ENCODE data around the gene B4GALT3.
A peak's percentile ranks its signal among the peaks of the same experiment; 100 is the strongest.

B4GALT3 gene

DNA sequence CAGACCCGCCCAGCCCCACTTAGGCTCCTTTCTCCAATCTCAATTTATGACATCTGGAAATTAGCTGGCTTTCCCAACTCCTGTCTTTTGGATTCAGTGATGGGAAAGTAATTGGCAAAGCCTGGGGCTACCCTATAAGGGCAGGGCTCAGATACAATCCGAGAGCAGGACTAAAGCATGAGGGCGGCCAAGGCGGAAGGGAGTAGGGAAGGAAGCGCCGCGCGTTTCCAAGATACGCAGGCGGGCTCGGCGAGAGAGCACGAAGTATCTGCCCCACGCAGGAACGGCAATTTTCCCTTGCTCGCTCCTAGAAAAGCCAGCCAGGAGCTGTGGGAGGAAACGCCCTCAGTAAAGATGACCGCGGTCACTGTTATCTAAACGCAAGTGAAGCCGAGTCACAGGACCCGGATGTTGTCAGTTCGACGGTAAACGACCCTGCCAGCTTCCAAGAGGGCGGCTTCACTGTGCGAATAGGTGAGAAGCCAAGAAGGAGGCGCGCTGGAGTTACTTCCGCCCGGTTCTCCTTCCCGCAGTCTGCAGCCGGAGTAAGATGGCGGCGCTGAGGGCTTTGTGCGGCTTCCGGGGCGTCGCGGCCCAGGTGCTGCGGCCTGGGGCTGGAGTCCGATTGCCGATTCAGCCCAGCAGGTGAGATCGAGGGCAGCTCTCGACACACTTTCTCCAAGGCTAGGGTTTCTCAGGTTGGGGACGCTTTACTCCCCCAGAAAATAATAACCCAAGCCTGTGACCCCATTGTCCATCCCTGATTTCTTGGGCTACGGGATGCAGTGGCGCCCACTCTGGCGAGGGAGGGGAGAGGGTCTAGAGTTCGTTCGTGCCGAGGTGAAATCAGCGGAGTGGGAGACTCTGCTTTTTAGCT, 24.8 kb upstream of the B4GALT3 start, which contains the start of gene NDUFS2:
NDUFS2 (plus strand) TSS at position 532 of the 877 bp plus-strand sequence; CDS start at position 551, 19 bp downstream.
- Histone ChIP-seq H3K27ac (ENCODE audit: low read depth, low read length) (peak within 1 kb of the TSS; percentile 95), H3K9ac (ENCODE audit: low read depth, low read length) (peak within 1 kb of the TSS; percentile 95), H3K36me3 (ENCODE audit: insufficient read depth, low read length) (peaks cover 34% of the 10 kb centered on the region), H3K4me1 (ENCODE audit: insufficient read depth, low read length) (peaks cover 47% of the 10 kb centered on the region), H3K9me3 (ENCODE audit: insufficient read depth, low read depth, low read length) (no peaks in the 10 kb centered on the region), H3K4me3 (ENCODE audit: low read length) (peak within 1 kb of the TSS; percentile 86), H3K27me3 (ENCODE audit: insufficient read depth, low read length) (no peaks in the 10 kb centered on the region)
- WGBS: 5% methylated on average over 53 of the region's 53 CpGs

DNA sequence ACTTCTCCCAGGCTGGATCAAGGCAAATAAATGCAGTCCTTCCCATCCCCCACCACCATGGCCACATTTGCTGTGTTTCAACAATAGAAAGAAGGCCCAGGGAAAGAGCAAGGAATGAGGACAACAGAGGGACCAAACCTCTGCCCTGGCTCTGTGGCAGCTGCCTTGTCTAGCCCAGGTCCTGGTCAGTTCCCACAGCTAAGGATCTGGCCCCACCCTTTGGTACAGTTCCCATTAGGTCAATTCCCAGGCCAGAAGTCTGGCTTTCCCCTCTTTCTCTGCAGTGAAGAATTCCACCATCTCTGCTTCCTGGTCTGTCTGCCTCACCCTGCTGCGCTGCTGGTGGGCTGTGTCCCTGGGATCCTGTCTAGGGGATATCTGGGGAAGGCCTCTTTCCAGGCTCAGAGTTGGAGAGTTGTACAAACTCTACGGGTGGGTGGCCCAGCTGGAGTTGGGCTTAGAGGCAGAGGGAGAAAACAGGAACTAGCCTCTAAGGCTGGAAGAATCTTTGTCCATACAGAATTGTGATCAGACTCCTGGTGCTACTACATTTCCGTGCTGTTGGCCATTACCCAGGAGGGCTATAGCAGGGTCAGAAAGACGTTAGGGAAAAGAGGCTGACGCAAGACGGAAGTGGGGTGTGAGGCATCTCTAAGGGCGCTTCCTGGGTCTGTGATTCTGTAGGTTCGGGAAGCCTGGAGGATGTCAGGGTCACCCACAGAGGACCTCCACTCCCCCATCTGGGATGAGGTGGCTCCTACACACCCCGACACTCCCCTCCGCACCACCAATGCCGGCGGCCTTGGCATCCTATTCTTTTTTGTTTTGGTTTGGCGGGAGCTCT, 23.9 kb upstream of the B4GALT3 start:
- no peaks in the 10 kb centered on the region for H3K9me3 ChIP-seq (ENCODE audit: insufficient read depth, low read depth, low read length)
- H3K27ac ChIP-seq (ENCODE audit: low read depth, low read length): peak overlapping the region; percentile 95
- no peaks in the 10 kb centered on the region for H3K27me3 ChIP-seq (ENCODE audit: insufficient read depth, low read length)
- H3K4me3 ChIP-seq (ENCODE audit: low read length): peak overlapping the region; percentile 86
- peaks cover 25% of the 10 kb centered on the region for H3K36me3 ChIP-seq (ENCODE audit: insufficient read depth, low read length)
- 82% methylated on average over 13 of the region's 13 CpGs for WGBS
- H3K4me1 ChIP-seq (ENCODE audit: insufficient read depth, low read length): peaks cover 56% of the 10 kb centered on the region
- H3K9ac ChIP-seq (ENCODE audit: low read depth, low read length): peak overlapping the region; percentile 75

DNA sequence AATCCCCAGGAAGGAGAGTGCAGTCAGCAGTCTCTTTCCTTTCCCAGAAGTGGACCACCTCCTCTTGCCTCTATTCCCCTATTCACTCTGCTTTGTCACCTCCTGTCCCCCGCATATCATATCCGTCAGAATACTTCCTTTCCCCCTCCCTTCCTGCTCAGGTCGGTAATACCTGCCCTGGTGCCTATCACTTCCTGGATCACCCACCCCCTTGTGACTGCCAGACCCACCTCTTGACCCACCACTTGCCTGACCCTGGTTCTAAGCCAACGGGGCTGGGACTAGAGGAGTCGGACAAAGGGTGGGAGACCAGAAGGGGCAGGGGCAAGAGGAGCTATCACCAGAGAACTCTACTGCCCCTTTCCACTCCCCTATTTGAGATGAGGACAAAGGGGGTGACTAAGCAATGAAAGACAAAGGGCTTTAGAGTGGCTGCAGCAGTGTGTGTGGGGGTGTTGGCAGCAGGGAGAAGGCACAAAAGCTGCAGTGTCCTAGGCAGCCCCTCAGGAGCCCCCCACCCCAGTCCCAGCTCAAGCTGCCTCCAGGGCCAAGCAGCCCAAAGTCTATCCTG, 23.2 kb upstream of the B4GALT3 start:
- Histone ChIP-seq H3K27ac (ENCODE audit: low read depth, low read length) (peak overlapping the region; percentile 95), H3K27me3 (ENCODE audit: insufficient read depth, low read length) (no peaks in the 10 kb centered on the region), H3K9me3 (ENCODE audit: insufficient read depth, low read depth, low read length) (no peaks in the 10 kb centered on the region), H3K4me3 (ENCODE audit: low read length) (no peak overlapping the region), H3K9ac (ENCODE audit: low read depth, low read length) (peak overlapping the region; percentile 75), H3K36me3 (ENCODE audit: insufficient read depth, low read length) (peaks cover 20% of the 10 kb centered on the region), H3K4me1 (ENCODE audit: insufficient read depth, low read length) (peaks cover 56% of the 10 kb centered on the region)
- WGBS: 54% methylated on average over 3 of the region's 5 CpGs

- H3K27me3 ChIP-seq (ENCODE audit: insufficient read depth, low read length): no peaks in the 10 kb centered on the region
- peak overlapping the region; percentile 95; the same call in 1 of the 2 replicates for H3K27ac ChIP-seq (ENCODE audit: low read depth, low read length)
- 63% methylated on average over 5 of the region's 5 CpGs for WGBS
- H3K4me1 ChIP-seq (ENCODE audit: insufficient read depth, low read length): peaks cover 56% of the 10 kb centered on the region
- peak overlapping the region; percentile 14; the same call in 1 of the 2 replicates for H3K9ac ChIP-seq (ENCODE audit: low read depth, low read length)
- H3K9me3 ChIP-seq (ENCODE audit: insufficient read depth, low read depth, low read length): no peaks in the 10 kb centered on the region
- peak overlapping the region; percentile 51 for H3K4me3 ChIP-seq (ENCODE audit: low read length)
- peaks cover 24% of the 10 kb centered on the region for H3K36me3 ChIP-seq (ENCODE audit: insufficient read depth, low read length)
Measured at GRCh38 chr1:161199506-161200139, 22.3 kb upstream of the B4GALT3 start.

- Histone ChIP-seq H3K9me3 (ENCODE audit: insufficient read depth, low read depth, low read length) (no peaks in the 10 kb centered on the region), H3K36me3 (ENCODE audit: insufficient read depth, low read length) (peaks cover 20% of the 10 kb centered on the region), H3K27ac (ENCODE audit: low read depth, low read length) (peak within 1 kb of the TSS; percentile 95), H3K4me3 (ENCODE audit: low read length) (peak within 1 kb of the TSS; percentile 51), H3K4me1 (ENCODE audit: insufficient read depth, low read length) (peaks cover 56% of the 10 kb centered on the region), H3K9ac (ENCODE audit: low read depth, low read length) (peak within 1 kb of the TSS; percentile 42), H3K27me3 (ENCODE audit: insufficient read depth, low read length) (no peaks in the 10 kb centered on the region)
- WGBS: 51% methylated on average over 11 of the region's 11 CpGs
Measured at GRCh38 chr1:161198897-161199431, 21.7 kb upstream of the B4GALT3 start, which contains the start of gene ADAMTS4. Gene ADAMTS4 (minus strand): TSS chr1:161199054. CDS start chr1:161198627, 427 bp downstream.

- WGBS: 31% methylated on average over 20 of the region's 20 CpGs
- peak overlapping the region; percentile 72 for H3K27ac ChIP-seq (ENCODE audit: low read depth, low read length)
- H3K27me3 ChIP-seq (ENCODE audit: insufficient read depth, low read length): no peaks in the 10 kb centered on the region
- H3K9me3 ChIP-seq (ENCODE audit: insufficient read depth, low read depth, low read length): no peaks in the 10 kb centered on the region
- H3K9ac ChIP-seq (ENCODE audit: low read depth, low read length): peak overlapping the region; percentile 42
- H3K4me1 ChIP-seq (ENCODE audit: insufficient read depth, low read length): peaks cover 56% of the 10 kb centered on the region
- H3K36me3 ChIP-seq (ENCODE audit: insufficient read depth, low read length): peaks cover 16% of the 10 kb centered on the region
- peak overlapping the region; percentile 51 for H3K4me3 ChIP-seq (ENCODE audit: low read length)
Measured at GRCh38 chr1:161198194-161198896, 21.0 kb upstream of the B4GALT3 start.

DNA sequence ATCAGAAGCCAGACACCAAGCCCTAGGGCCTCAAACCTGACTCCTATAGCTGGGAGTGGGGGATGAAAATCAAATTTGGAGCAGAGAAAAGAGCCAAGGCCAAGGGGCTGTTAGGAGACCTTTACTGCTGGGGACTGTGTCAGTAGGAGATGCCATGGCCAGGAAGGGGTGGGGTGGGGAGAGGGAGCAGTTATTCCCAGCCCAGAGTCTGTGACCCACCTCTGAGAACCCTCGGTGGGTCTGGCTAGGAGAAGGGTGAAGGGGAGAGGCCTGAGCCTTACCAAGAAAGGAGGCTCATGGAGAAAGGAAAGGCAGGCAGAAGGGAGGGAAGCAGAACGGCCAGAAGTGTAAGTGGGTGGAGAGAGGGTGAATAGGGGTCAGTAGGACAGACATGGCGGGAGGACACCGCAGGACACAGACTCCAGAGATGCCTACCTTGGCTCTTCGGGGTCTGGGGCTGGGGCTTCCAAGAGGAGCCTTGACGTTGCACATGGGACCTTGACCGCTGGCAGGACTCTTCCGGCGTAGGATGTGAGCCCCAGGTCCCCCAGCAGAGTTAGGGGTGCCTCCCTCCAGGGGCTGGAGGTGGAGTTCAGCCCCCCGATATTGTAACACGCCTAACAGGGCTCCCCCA, 20.4 kb upstream of the B4GALT3 start:
- Histone ChIP-seq H3K4me1 (ENCODE audit: insufficient read depth, low read length) (peaks cover 56% of the 10 kb centered on the region), H3K27ac (ENCODE audit: low read depth, low read length) (no peak overlapping the region), H3K4me3 (ENCODE audit: low read length) (peak overlapping the region; percentile 51), H3K9me3 (ENCODE audit: insufficient read depth, low read depth, low read length) (no peaks in the 10 kb centered on the region), H3K9ac (ENCODE audit: low read depth, low read length) (peak overlapping the region; percentile 42), H3K36me3 (ENCODE audit: insufficient read depth, low read length) (peaks cover 17% of the 10 kb centered on the region; the same call in 1 of the 2 replicates), H3K27me3 (ENCODE audit: insufficient read depth, low read length) (no peaks in the 10 kb centered on the region)
- WGBS: 88% methylated on average over 11 of the region's 11 CpGs

GRCh38 chr1:161196521-161197451, 19.5 kb upstream of the B4GALT3 start:
- 78% methylated on average over 27 of the region's 27 CpGs for WGBS
- Histone ChIP-seq H3K4me3 (ENCODE audit: low read length) (peak overlapping the region; percentile 51; the same call in 1 of the 2 replicates), H3K36me3 (ENCODE audit: insufficient read depth, low read length) (peaks cover 22% of the 10 kb centered on the region; the same call in 1 of the 2 replicates), H3K27ac (ENCODE audit: low read depth, low read length) (peak overlapping the region; percentile 64), H3K9ac (ENCODE audit: low read depth, low read length) (peak overlapping the region; percentile 42), H3K9me3 (ENCODE audit: insufficient read depth, low read depth, low read length) (no peaks in the 10 kb centered on the region), H3K27me3 (ENCODE audit: insufficient read depth, low read length) (no peaks in the 10 kb centered on the region), H3K4me1 (ENCODE audit: insufficient read depth, low read length) (peaks cover 55% of the 10 kb centered on the region)

GRCh38 chr1:161196111-161196510, 18.8 kb upstream of the B4GALT3 start:
- no peak overlapping the region for H3K27ac ChIP-seq (ENCODE audit: low read depth, low read length)

More at GRCh38 chr1:161196111-161196510, 18.8 kb upstream of the B4GALT3 start:
- peaks cover 48% of the 10 kb centered on the region for H3K4me1 ChIP-seq (ENCODE audit: insufficient read depth, low read length)
- no peak overlapping the region for H3K9ac ChIP-seq (ENCODE audit: low read depth, low read length)
- WGBS: 96% methylated on average over 7 of the region's 7 CpGs
- no peaks in the 10 kb centered on the region for H3K9me3 ChIP-seq (ENCODE audit: insufficient read depth, low read depth, low read length)
- no peaks in the 10 kb centered on the region for H3K27me3 ChIP-seq (ENCODE audit: insufficient read depth, low read length)
- no peak overlapping the region for H3K4me3 ChIP-seq (ENCODE audit: low read length)
- H3K36me3 ChIP-seq (ENCODE audit: insufficient read depth, low read length): peaks cover 28% of the 10 kb centered on the region; the same call in 1 of the 2 replicates
